Neural cell (in vitro differentiated cells): ENCODE data around the gene ALS2. TPM values are rescaled to one million over a fixed set of nuclear protein-coding genes. Genes with fewer than 3 reads are reported as not detected.

Experiments used
- H2AFZ ChIP-seq: fragments of 200-600, 300-800 bp; sonication (generic), shearing (Covaris generic); 2 replicates; pipeline ENCODE4 v1.6.0; 2014; ENCODE audit warnings: low read depth, mild to moderate bottlenecking, antibody characterized with exemption, low read length, moderate library complexity
- H3F3A ChIP-seq: fragments of 200-600 bp; shearing (Covaris generic); 2 replicates; pipeline ENCODE4 v1.6.1; 2016; ENCODE audit warnings: mild to moderate bottlenecking, moderate library complexity, mixed read lengths, antibody characterized with exemption, low read length; ENCODE audit not compliant: insufficient read depth, poor library complexity, severe bottlenecking
- H3K27ac ChIP-seq: fragments of 200-600, 300-800 bp; sonication (generic), shearing (Covaris generic); 2 replicates; pipeline ENCODE4 v1.5.1; 2014; ENCODE audit warnings: mild to moderate bottlenecking, low read length, moderate library complexity
- H3K27me3 ChIP-seq: fragments of 300-800, 200-600 bp; sonication (generic), shearing (Covaris generic); 2 replicates; pipeline ENCODE4 v1.6.0; 2014; ENCODE audit warnings: mild to moderate bottlenecking, low read depth, low read length, moderate library complexity; ENCODE audit not compliant: insufficient read depth
- H3K36me3 ChIP-seq: fragments of 300-800, 200-600 bp; sonication (generic), shearing (Covaris generic); 2 replicates; pipeline ENCODE4 v1.5.1; 2014; ENCODE audit warnings: mild to moderate bottlenecking, antibody characterized with exemption, low read length, moderate library complexity; ENCODE audit not compliant: insufficient read depth
- H3K4me2 ChIP-seq: fragments of 300-800, 200-600 bp; sonication (generic), shearing (Covaris generic); 2 replicates; pipeline ENCODE4 v1.6.0; 2014; ENCODE audit warnings: mild to moderate bottlenecking, low read length
- H3K4me3 ChIP-seq: fragments of 300-800, 200-600 bp; sonication (generic), shearing (Covaris generic); 2 replicates; pipeline ENCODE4 v1.5.1; 2014; ENCODE audit warnings: mild to moderate bottlenecking, low read length, moderate library complexity
- H3K79me2 ChIP-seq: fragments of 200-600 bp; shearing (Covaris generic); replicated peaks from 2 replicates; pipeline ENCODE4 v1.6.0; 2014; ENCODE audit warnings: mild to moderate bottlenecking, low read length, moderate library complexity; ENCODE audit not compliant: insufficient read depth
- H3K9ac ChIP-seq: fragments of 300-800, 200-600 bp; sonication (generic), shearing (Covaris generic); 2 replicates; pipeline ENCODE4 v1.6.1; 2016; ENCODE audit warnings: mild to moderate bottlenecking, low read length, mixed read lengths
- H3K9me2 ChIP-seq: fragments of 200-600 bp; shearing (Covaris generic); 2 replicates; pipeline ENCODE4 v1.6.1; 2016; ENCODE audit warnings: mild to moderate bottlenecking, low read length, mixed read lengths; ENCODE audit not compliant: insufficient read depth
- H3K9me3 ChIP-seq: fragments of 200-600, 300-800 bp; sonication (generic), shearing (Covaris generic); 2 replicates; pipeline ENCODE4 v1.6.1; 2016; ENCODE audit warnings: mild to moderate bottlenecking, mixed run types, low read length, moderate library complexity, mixed read lengths
- H4K20me1 ChIP-seq: fragments of 200-600 bp; shearing (Covaris generic); 2 replicates; pipeline ENCODE4 v1.6.1; 2016; ENCODE audit warnings: mild to moderate bottlenecking, mixed run types; ENCODE audit not compliant: insufficient read depth
- CTCF ChIP-seq: fragments of 450-650 bp; IDR thresholded peaks from 2 replicates; pipeline ENCODE4 v1.5.1; 2014; ENCODE audit warnings: antibody characterized with exemption, mild to moderate bottlenecking, moderate library complexity; ENCODE audit not compliant: poor library complexity, severe bottlenecking
- EP300 ChIP-seq: fragments of 450-650 bp; conservative IDR thresholded peaks from 2 replicates; pipeline ENCODE4 v1.6.1; 2014; ENCODE audit warnings: antibody characterized with exemption, mild to moderate bottlenecking, moderate library complexity; ENCODE audit not compliant: poor library complexity, severe bottlenecking
- EZH2 ChIP-seq: fragments of 200-600, 300-800 bp; shearing (Covaris generic), sonication (generic); IDR thresholded peaks from 2 replicates; pipeline ENCODE4 v1.6.1; 2014; ENCODE audit warnings: antibody characterized with exemption, low read length, borderline replicate concordance, mild to moderate bottlenecking; ENCODE audit not compliant: insufficient read depth, poor library complexity, severe bottlenecking
- MXI1 ChIP-seq: fragments of 450-650 bp; conservative IDR thresholded peaks from 2 replicates; pipeline ENCODE4 v1.6.1; 2014; ENCODE audit warnings: antibody characterized with exemption, mild to moderate bottlenecking; ENCODE audit not compliant: poor library complexity, severe bottlenecking
- POLR2AphosphoS5 ChIP-seq: IDR thresholded peaks from 2 replicates; pipeline ENCODE4 v1.6.1; 2012
- RAD21 ChIP-seq: fragments of 450-650 bp; conservative IDR thresholded peaks from 2 replicates; pipeline ENCODE4 v1.6.1; 2014; ENCODE audit warnings: antibody characterized with exemption, mild to moderate bottlenecking, moderate library complexity
- REST ChIP-seq: IDR thresholded peaks from 2 replicates; pipeline ENCODE4 v1.6.1; 2012; ENCODE audit warnings: borderline replicate concordance
- SMC3 ChIP-seq: fragments of 450-650 bp; conservative IDR thresholded peaks from 2 replicates; pipeline ENCODE4 v1.6.1; 2014; ENCODE audit warnings: antibody characterized with exemption, mild to moderate bottlenecking, moderate library complexity; ENCODE audit not compliant: poor library complexity
- TAF1 ChIP-seq: IDR thresholded peaks from 2 replicates; pipeline ENCODE4 v1.6.1; 2012; ENCODE audit warnings: low read depth
- polyA plus RNA-seq: library from polyadenylated mRNA; depleted of rRNA; stranded (reverse); fragments of >200 nt; gene quantifications from 2 replicates; pipeline ENCODE4 v1.2.3, GENCODE V29; 2014

ALS2 gene
- polyA plus RNA-seq, 1 donor from 2014 or later: 26.3 TPM

GRCh38 chr2:201735486-201735885 lies 45.2 kb downstream of the ALS2 start:
- Histone ChIP-seq H3F3A (no peaks in the 10 kb centered on the region), H4K20me1 (no peaks in the 10 kb centered on the region), H3K27me3 (no peaks in the 10 kb centered on the region), H3K9me3 (no peaks in the 10 kb centered on the region), H3K9me2 (no peaks in the 10 kb centered on the region), H3K9ac (no peak overlapping the region), H3K4me2 (no peak overlapping the region), H3K79me2 (no peaks in the 10 kb centered on the region), H3K27ac (no peak overlapping the region), H3K4me3 (no peak overlapping the region), H2AFZ (no peak overlapping the region), H3K36me3 (peaks cover 16% of the 10 kb centered on the region)
- TF ChIP-seq REST (no peak), CTCF (no peak), MXI1 (no peak), TAF1 (no peak), POLR2AphosphoS5 (no peak), EP300 (no peak), SMC3 (no peak), RAD21 (no peak), EZH2 (no peak)

- H3K9ac ChIP-seq: no peak overlapping the region
- no peak overlapping the region for H3K27ac ChIP-seq
- TF ChIP-seq TAF1 (no peak), EZH2 (no peak), EP300 (no peak), MXI1 (no peak), REST (no peak), RAD21 (no peak), POLR2AphosphoS5 (no peak), CTCF (no peak), SMC3 (no peak)
- H3K9me2 ChIP-seq: no peaks in the 10 kb centered on the region
- H3K27me3 ChIP-seq: no peaks in the 10 kb centered on the region
- H3F3A ChIP-seq: no peaks in the 10 kb centered on the region
- no peak overlapping the region for H3K4me3 ChIP-seq
- no peak overlapping the region for H2AFZ ChIP-seq
- peaks cover 16% of the 10 kb centered on the region for H3K36me3 ChIP-seq
- H3K4me2 ChIP-seq: no peak overlapping the region
- no peaks in the 10 kb centered on the region for H3K79me2 ChIP-seq
- H4K20me1 ChIP-seq: no peaks in the 10 kb centered on the region
- H3K9me3 ChIP-seq: no peaks in the 10 kb centered on the region
These were observed 46.6 kb downstream of the ALS2 start for GRCh38 chr2:201734111-201734510.
